ENCODE results near the gene TRIM66.

DNA sequence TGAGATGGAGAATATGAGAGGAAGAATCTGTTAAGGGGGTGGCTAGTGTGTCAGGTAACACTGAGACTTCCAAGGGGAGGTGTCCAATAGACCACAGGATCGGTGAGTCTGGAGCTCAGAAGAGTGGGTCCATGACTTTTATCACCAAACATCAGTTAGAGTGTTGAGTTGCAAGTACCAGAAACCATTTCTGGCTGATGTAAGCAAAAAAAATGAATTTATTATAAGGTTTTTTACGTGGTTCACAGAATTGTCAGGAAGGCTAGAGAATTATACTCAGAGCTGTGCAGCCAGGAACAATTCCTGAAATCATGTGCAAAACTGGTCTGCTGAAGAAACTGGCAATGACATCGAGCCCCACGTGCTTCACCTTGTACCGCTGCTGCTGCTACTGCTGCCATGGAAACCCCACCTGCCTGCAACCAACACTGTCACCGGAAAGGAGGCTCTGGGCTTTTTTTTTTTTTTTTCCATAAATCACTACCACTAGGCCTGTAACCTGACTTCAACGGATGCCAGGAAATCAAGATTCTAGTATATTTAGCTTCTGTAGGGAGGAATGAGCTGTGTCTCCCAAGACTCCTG, 71.8 kb downstream of the TRIM66 start:
- TF ChIP-seq POLR2AphosphoS5 (IDR thresholded peaks at IDR 0.05) (no peak), POLR2A (IDR thresholded peaks at IDR 0.05) (no peak)
- TF ChIP-seq, protein P1, sequence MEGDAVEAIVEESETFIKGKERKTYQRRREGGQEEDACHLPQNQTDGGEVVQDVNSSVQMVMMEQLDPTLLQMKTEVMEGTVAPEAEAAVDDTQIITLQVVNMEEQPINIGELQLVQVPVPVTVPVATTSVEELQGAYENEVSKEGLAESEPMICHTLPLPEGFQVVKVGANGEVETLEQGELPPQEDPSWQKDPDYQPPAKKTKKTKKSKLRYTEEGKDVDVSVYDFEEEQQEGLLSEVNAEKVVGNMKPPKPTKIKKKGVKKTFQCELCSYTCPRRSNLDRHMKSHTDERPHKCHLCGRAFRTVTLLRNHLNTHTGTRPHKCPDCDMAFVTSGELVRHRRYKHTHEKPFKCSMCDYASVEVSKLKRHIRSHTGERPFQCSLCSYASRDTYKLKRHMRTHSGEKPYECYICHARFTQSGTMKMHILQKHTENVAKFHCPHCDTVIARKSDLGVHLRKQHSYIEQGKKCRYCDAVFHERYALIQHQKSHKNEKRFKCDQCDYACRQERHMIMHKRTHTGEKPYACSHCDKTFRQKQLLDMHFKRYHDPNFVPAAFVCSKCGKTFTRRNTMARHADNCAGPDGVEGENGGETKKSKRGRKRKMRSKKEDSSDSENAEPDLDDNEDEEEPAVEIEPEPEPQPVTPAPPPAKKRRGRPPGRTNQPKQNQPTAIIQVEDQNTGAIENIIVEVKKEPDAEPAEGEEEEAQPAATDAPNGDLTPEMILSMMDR (IDR thresholded peaks at IDR 0.05): no peak
